Endodermal cell (in vitro differentiated cells): ENCODE data around the gene GTPBP4. TPM values are rescaled to one million over a fixed set of nuclear protein-coding genes. Genes with fewer than 3 reads are reported as not detected.
A peak's percentile ranks its signal among the peaks of the same experiment; 100 is the strongest.

Experiments
- DNase-seq: peaks from one replicate; pipeline ENCODE4 v3.0.0-alpha.2; 2017
- H3K27ac ChIP-seq: 2 replicates; pipeline ENCODE4 v1.5.1; 2013; ENCODE audit warnings: mild to moderate bottlenecking, low read depth, low read length, moderate library complexity
- H3K27me3 ChIP-seq: 2 replicates; pipeline ENCODE4 v1.6.1; 2013; ENCODE audit warnings: mild to moderate bottlenecking, low read length, moderate library complexity; ENCODE audit not compliant: insufficient read depth, control insufficient read depth, poor library complexity, severe bottlenecking
- H3K36me3 ChIP-seq: 2 replicates; pipeline ENCODE4 v1.7.0; 2013; ENCODE audit warnings: mild to moderate bottlenecking, low read length, moderate library complexity; ENCODE audit not compliant: control insufficient read depth, insufficient read depth
- H3K4me1 ChIP-seq: one replicate; pipeline ENCODE4 v1.7.0; 2013; ENCODE audit warnings: low read length; ENCODE audit not compliant: control insufficient read depth, insufficient read depth
- H3K4me3 ChIP-seq: 2 replicates; pipeline ENCODE4 v1.5.1; 2013; ENCODE audit warnings: mild to moderate bottlenecking, low read length, moderate library complexity
- H3K9ac ChIP-seq: 2 replicates; pipeline ENCODE4 v1.6.1; 2013; ENCODE audit warnings: mild to moderate bottlenecking, low read length, moderate library complexity; ENCODE audit not compliant: poor library complexity, severe bottlenecking; ENCODE audit errors: extremely low read depth
- H3K9me3 ChIP-seq: 2 replicates; pipeline ENCODE4 v1.6.1; 2013; ENCODE audit warnings: mild to moderate bottlenecking, low read length, moderate library complexity; ENCODE audit not compliant: control insufficient read depth
- H3K27ac Mint-ChIP-seq: 2 replicates; pipeline ENCODE4 v1.8.0; 2020; ENCODE audit warnings: mixed read lengths
- H3K27me3 Mint-ChIP-seq: 2 replicates; pipeline ENCODE4 v1.8.0; 2021; ENCODE audit warnings: mild to moderate bottlenecking, mixed read lengths; ENCODE audit not compliant: insufficient read depth
- H3K36me3 Mint-ChIP-seq: 2 replicates; pipeline ENCODE4 v1.8.0; 2020; ENCODE audit warnings: low read depth, mixed read lengths
- H3K4me1 Mint-ChIP-seq: 2 replicates; pipeline ENCODE4 v1.8.0; 2020; ENCODE audit warnings: mixed read lengths
- H3K4me3 Mint-ChIP-seq: 2 replicates; pipeline ENCODE4 v1.8.0; 2020; ENCODE audit warnings: mild to moderate bottlenecking, moderate library complexity, mixed read lengths
- H3K9me3 Mint-ChIP-seq: 2 replicates; pipeline ENCODE4 v1.8.0; 2020; ENCODE audit warnings: mild to moderate bottlenecking, mixed read lengths
- CTCF ChIP-seq: fragments of 200-600 bp; sonication (generic); conservative IDR thresholded peaks from 2 replicates; pipeline ENCODE4 v1.5.0; 2021; ENCODE audit warnings: antibody characterized with exemption, mild to moderate bottlenecking
- WGBS, 2 experiments: methylation state at CpG; one replicate each; pipeline versions ENCODE4 v1.1.5 to v1.1.7; 2013; ENCODE audit warnings: missing lambda C conversion rate in 2 of 2, mixed read lengths in 1 of 2; ENCODE audit not compliant: insufficient coverage in 1 of 2, insufficient read length in 1 of 2; 5-methylcytosine and 5-hydroxymethylcytosine counted together
- total RNA-seq, 2 donors: library from RNA; stranded (reverse); fragmentation: NEBNext Ultra II Directional in 1 of 2; extraction: Animal tissue kit (Norgen Biotek cat#: 25700) in 1 of 2; gene quantifications; 2 replicates in 1 of 2; 3 replicates in 1 of 2; pipeline ENCODE4 v1.2.1, GENCODE V29; 2021

GTPBP4 gene
- total RNA-seq, 2 donors from 2014 or later, result 67.2 to 70.9 TPM

GRCh38 chr10:970311-971149 lies 17.7 kb upstream of the GTPBP4 start:
- Histone ChIP-seq H3K4me1 (peaks cover 33% of the 10 kb centered on the region), H3K9me3 (peaks cover 15% of the 10 kb centered on the region), H3K36me3 (no peaks in the 10 kb centered on the region), H3K27ac (no peak overlapping the region), H3K27me3 (no peaks in the 10 kb centered on the region), H3K9ac (no peak overlapping the region), H3K4me3 (no peak overlapping the region)
- Mint-ChIP-seq H3K27me3 (peaks cover 1% of the 10 kb centered on the region), H3K36me3 (no peaks in the 10 kb centered on the region), H3K4me1 (peaks cover 27% of the 10 kb centered on the region), H3K27ac (no peak overlapping the region), H3K4me3 (no peak overlapping the region), H3K9me3 (peaks cover 20% of the 10 kb centered on the region)
- WGBS, 2 experiments, result 80 to 82% methylated on average over 14 of the region's 14 CpGs
- TF ChIP-seq CTCF, result no peak
- no peak for DNase-seq

GRCh38 chr10:971150-971542 lies 17.1 kb upstream of the GTPBP4 start:
- H3K9me3 Mint-ChIP-seq, result peaks cover 20% of the 10 kb centered on the region
- no peak overlapping the region for H3K9ac ChIP-seq
- peaks cover 15% of the 10 kb centered on the region for H3K9me3 ChIP-seq
- peaks cover 27% of the 10 kb centered on the region for H3K4me1 Mint-ChIP-seq
- WGBS, 2 experiments, result 94 to 100% methylated on average over 2 to 4 of the region's 4 CpGs
- DNase-seq, result no peak
- H3K27me3 Mint-ChIP-seq, result peaks cover 1% of the 10 kb centered on the region
- no peak overlapping the region for H3K27ac ChIP-seq
- peaks cover 33% of the 10 kb centered on the region for H3K4me1 ChIP-seq
- no peak overlapping the region for H3K4me3 ChIP-seq
- no peaks in the 10 kb centered on the region for H3K27me3 ChIP-seq
- H3K36me3 ChIP-seq, result no peaks in the 10 kb centered on the region
- no peak for TF ChIP-seq CTCF
- no peaks in the 10 kb centered on the region for H3K36me3 Mint-ChIP-seq
- no peak overlapping the region for H3K4me3 Mint-ChIP-seq
- no peak overlapping the region for H3K27ac Mint-ChIP-seq

GRCh38 chr10:971613-972012 lies 16.6 kb upstream of the GTPBP4 start:
- Histone ChIP-seq H3K4me3 (no peak overlapping the region), H3K36me3 (no peaks in the 10 kb centered on the region), H3K4me1 (peaks cover 33% of the 10 kb centered on the region), H3K9ac (no peak overlapping the region), H3K9me3 (peaks cover 15% of the 10 kb centered on the region), H3K27me3 (no peaks in the 10 kb centered on the region), H3K27ac (no peak overlapping the region)
- H3K4me3 Mint-ChIP-seq, result no peak overlapping the region
- TF ChIP-seq CTCF, result no peak
- WGBS, 2 experiments, result 84 to 93% methylated on average over 12 of the region's 12 CpGs
- H3K9me3 Mint-ChIP-seq, result peaks cover 24% of the 10 kb centered on the region
- DNase-seq, result peak; percentile 35
- H3K36me3 Mint-ChIP-seq, result peaks cover 2% of the 10 kb centered on the region
- no peak overlapping the region for H3K27ac Mint-ChIP-seq
- H3K27me3 Mint-ChIP-seq, result no peaks in the 10 kb centered on the region
- H3K4me1 Mint-ChIP-seq, result peaks cover 27% of the 10 kb centered on the region
